DND-41 (cell line): ENCODE measurements around the gene NBAS.

Experiments
- CTCF ChIP-seq: IDR thresholded peaks from 2 replicates; pipeline ENCODE4 v1.5.1; 2012; ENCODE audit warnings: borderline replicate concordance, low read length, moderate library complexity, mild to moderate bottlenecking; ENCODE audit not compliant: poor library complexity, severe bottlenecking; ENCODE audit errors: extremely low read depth
- EZH2 ChIP-seq: IDR thresholded peaks from 3 replicates; pipeline ENCODE4 v1.6.1; 2012; ENCODE audit warnings: borderline replicate concordance, low read depth, mild to moderate bottlenecking, moderate library complexity, low read length, inconsistent platforms; ENCODE audit not compliant: severe bottlenecking

DNA sequence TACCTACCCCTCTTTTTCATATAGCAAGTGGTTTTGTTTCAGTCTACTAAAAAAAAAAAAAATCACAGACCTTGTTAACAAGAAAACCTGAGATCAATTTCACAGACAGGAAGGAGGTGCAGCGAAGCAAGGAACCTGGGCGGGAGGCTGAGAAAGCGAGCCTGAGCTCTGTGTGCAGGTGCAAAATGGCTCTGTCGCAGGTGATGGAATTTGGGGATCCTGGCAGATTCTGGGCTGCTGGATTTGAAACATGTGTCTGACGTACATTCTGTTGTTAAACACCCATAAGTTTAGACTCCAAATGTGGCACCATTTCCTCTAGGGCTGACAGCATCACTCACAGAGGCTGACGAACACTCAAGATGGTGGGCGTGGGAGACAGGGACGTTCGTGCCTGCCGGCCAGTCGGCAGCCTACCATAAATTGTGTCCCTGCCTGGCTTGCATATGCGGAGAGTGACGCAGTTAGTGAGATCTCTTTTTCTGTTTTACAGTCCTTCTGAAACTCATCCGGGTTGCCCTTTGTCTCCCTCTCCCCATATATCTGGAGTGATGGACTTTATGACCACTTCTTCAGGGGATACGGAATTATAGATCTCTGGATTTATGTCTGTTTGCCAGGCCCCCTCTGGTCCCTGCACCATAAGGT is 21.7 kb upstream of the NBAS start:
- TF ChIP-seq CTCF (no peak), EZH2 (no peak)
